Sigmoid colon (tissue), 7 donors: ENCODE results near the gene CITED2. TPM values are rescaled to one million over a fixed set of nuclear protein-coding genes. Genes with fewer than 3 reads are reported as not detected.
A peak's percentile ranks its signal among the peaks of the same experiment; 100 is the strongest.

Experiments
- DNase-seq: peaks from one replicate; pipeline ENCODE4 v3.0.0-alpha.2; 2019
- H3K27ac ChIP-seq, 4 donors: fragments of 200-600 bp; sonication (generic); one replicate each; pipeline ENCODE4 v1.5.1; 2016 to 2019; ENCODE audit warnings: mild to moderate bottlenecking in 1 of 4
- H3K27me3 ChIP-seq, 3 donors: fragments of 200-600 bp; sonication (generic); one replicate each; pipeline ENCODE4 v1.5.1; 2019; ENCODE audit warnings: mild to moderate bottlenecking in 1 of 3
- H3K36me3 ChIP-seq, 4 donors: fragments of 200-600 bp; sonication (generic); one replicate each; pipeline ENCODE4 v1.5.1; 2016 to 2019
- H3K4me1 ChIP-seq, 4 donors: fragments of 200-600 bp; sonication (generic); one replicate each; pipeline ENCODE4 v1.5.1; 2017 to 2019
- H3K4me3 ChIP-seq, 4 donors: fragments of 200-600 bp; sonication (generic); one replicate each; pipeline ENCODE4 v1.5.1; 2017 to 2019; ENCODE audit warnings: mild to moderate bottlenecking in 2 of 4, moderate library complexity in 1 of 4
- H3K9me3 ChIP-seq, 4 donors: fragments of 200-600 bp in 3 of 4; sonication (generic) in 3 of 4; one replicate each; pipeline versions ENCODE4 v1.5.1 to v1.6.1; 2013 to 2019
- EP300 ChIP-seq, 4 donors: sonication (generic); formaldehyde crosslinking; IDR thresholded peaks; one replicate each; pipeline ENCODE4 v1.6.1; 2017; ENCODE audit warnings: antibody characterized with exemption in 4 of 4
- POLR2A ChIP-seq, 2 donors: fragments of 450-650 bp; IDR thresholded peaks; one replicate each; pipeline ENCODE4 v1.6.1; 2016; ENCODE audit warnings: antibody characterized with exemption in 2 of 2, mild to moderate bottlenecking in 2 of 2, moderate library complexity in 2 of 2
- POLR2AphosphoS5 ChIP-seq, 4 donors: sonication (generic); formaldehyde crosslinking; IDR thresholded peaks; one replicate each; pipeline ENCODE4 v1.6.1; 2017; ENCODE audit warnings: antibody characterized with exemption in 4 of 4
- WGBS, 2 donors: extraction: QIAGEN DNeasy Blood & Tissue Kit; methylation state at CpG; one replicate each; pipeline ENCODE4 v1.1.7; 2013; 5-methylcytosine and 5-hydroxymethylcytosine counted together
- intact Hi-C: fragments of 100-400 bp; cut with DNase I; formaldehyde crosslinking; loops from one replicate; pipeline ENCODE4 v1.15.1; 2023
- polyA plus RNA-seq, 3 donors: library from polyadenylated mRNA; stranded (reverse); fragments of 200-250 nt; gene quantifications; one replicate each; pipeline ENCODE4 v1.2.3, GENCODE V29; 2013
- total RNA-seq, 4 donors: library from RNA; depleted of rRNA; stranded (reverse); fragments of >200 nt; gene quantifications; one replicate each; pipeline ENCODE4 v1.1.0, GENCODE V29; 2016
- TF ChIP-seq, protein P1 (sequence below), 4 experiments: fragments of 450-650 bp in 3 of 4; fragments of 200-600 bp in 1 of 4; IDR thresholded peaks; one replicate each; pipeline ENCODE4 v1.5.1; 2016 to 2019; ENCODE audit warnings: antibody characterized with exemption in 4 of 4, mild to moderate bottlenecking in 3 of 4, moderate library complexity in 2 of 4
- donor health status: healthy with polysubstance abuse.
- donor health status: Bipolar disorder and iron deficiency.
- donor health status: healthy.

CITED2 gene
- total and polyA plus RNA-seq, 7 donors, result 26.4 to 182 (median 71.7) TPM

DNA sequence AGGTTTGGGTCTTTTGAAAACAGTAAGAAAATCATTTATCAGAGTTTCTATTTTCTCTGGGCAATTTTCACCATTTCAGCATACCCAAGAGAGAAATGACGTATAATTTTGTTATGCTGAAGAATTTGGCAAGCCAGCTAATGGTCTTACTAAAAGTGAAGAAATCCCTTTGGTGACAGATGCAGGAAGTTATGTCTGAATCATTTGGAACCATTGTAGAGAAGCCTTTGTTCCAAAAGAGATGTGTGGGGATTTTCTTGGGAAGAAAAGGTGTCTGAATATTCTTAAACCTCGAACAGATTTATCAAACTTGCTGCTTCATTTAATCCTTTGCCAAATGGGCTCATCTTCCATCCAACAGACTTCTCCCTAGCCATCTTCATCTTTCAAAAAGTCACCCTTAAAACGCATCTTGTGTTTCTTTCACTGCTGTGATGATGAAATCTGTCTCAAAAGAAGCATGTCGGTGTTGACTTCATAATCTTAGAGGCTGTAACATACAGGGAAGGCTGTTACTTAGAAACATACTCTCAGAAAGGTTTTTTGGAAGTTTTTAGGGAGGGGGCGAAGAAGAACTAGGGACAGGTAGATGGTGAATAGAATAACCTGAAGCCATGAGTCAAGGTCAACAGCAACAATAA, 39.5 kb downstream of the CITED2 start:
- DNase-seq, result no peak
- 83 to 84% methylated on average over 5 of the region's 5 CpGs for WGBS, 2 donors
- peak overlapping the region in 3 of 4 donors; percentile 30 to 66 (median 53) for H3K27ac ChIP-seq
- peaks cover 0 to 11% (median 7%) of the 10 kb centered on the region in 4 donors for H3K4me1 ChIP-seq
- no peaks in the 10 kb centered on the region for H3K9me3 ChIP-seq
- no peak overlapping the region for H3K4me3 ChIP-seq
- intact Hi-C loops, result no loop called here
- TF ChIP-seq POLR2A (IDR thresholded peaks at IDR 0.05) (no peak), POLR2AphosphoS5 (IDR thresholded peaks at IDR 0.05) (peak; percentile 25 to 65 (median 42))
- no peaks in the 10 kb centered on the region for H3K27me3 ChIP-seq
- H3K36me3 ChIP-seq, result no peaks in the 10 kb centered on the region

DNA sequence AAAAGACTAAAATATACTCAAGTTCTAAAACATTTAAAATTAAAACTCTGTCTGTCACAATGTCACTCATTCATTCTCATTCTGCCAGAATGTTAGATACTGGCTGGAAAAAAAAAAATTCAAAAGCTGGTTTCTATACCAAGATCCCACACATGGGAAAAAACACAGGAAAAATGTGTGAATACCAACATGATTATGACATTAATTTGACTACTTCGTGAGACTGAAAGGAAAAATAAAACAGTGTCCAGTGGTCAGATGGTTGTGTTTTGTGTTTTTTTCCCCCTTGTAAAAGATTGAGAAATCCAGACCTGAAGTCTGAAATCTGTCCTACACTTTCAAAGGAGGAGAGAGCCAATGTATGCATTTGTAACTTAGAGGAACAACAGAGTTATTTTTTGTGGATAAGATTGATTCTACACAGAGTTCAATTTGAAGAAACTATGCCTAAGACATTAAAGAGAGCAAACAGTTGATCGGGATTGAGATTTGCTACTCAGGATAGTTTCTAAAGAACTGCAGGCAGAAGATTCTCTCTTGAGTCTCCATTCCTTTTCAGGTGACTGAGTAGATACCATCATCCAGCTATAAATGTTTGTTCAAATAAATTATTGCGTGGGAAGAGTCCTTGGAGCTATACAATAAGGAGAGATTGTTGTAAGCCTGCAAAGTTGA, 43.5 kb downstream of the CITED2 start:
- H3K9me3 ChIP-seq, result no peaks in the 10 kb centered on the region
- TF ChIP-seq POLR2A (IDR thresholded peaks at IDR 0.05), result no peak
- TF ChIP-seq, protein P1, sequence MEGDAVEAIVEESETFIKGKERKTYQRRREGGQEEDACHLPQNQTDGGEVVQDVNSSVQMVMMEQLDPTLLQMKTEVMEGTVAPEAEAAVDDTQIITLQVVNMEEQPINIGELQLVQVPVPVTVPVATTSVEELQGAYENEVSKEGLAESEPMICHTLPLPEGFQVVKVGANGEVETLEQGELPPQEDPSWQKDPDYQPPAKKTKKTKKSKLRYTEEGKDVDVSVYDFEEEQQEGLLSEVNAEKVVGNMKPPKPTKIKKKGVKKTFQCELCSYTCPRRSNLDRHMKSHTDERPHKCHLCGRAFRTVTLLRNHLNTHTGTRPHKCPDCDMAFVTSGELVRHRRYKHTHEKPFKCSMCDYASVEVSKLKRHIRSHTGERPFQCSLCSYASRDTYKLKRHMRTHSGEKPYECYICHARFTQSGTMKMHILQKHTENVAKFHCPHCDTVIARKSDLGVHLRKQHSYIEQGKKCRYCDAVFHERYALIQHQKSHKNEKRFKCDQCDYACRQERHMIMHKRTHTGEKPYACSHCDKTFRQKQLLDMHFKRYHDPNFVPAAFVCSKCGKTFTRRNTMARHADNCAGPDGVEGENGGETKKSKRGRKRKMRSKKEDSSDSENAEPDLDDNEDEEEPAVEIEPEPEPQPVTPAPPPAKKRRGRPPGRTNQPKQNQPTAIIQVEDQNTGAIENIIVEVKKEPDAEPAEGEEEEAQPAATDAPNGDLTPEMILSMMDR (IDR thresholded peaks at IDR 0.05), result no peak
- H3K4me3 ChIP-seq, result no peak overlapping the region
- no peaks in the 10 kb centered on the region for H3K36me3 ChIP-seq
- 47 to 65% methylated on average over 3 of the region's 3 CpGs for WGBS, 2 donors
- no peak for DNase-seq
- H3K27ac ChIP-seq, result no peak overlapping the region
- H3K4me1 ChIP-seq, result no peaks in the 10 kb centered on the region
- no peaks in the 10 kb centered on the region for H3K27me3 ChIP-seq
- intact Hi-C loops, result no loop called here

DNA sequence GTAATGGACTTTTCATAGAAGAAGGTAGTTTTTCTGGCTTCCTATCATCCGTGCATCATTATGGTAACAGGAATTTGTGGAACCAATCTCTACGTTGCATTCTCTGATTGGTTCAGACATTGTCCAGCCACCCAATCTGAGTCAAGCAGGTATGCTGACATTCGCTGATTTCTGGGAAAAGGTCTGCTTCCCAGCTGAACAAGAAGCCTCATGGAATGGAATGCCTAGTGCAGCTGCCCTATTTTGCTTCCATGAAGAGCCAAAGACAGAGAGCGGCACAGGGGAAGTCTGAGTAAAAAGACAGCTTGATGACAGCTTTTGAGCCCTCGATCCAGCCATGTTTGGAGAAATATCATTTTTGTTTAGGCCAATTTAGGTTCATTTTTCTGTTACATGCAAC, 44.1 kb downstream of the CITED2 start:
- WGBS, 2 donors, result 87 to 94% methylated on average over 5 of the region's 5 CpGs
- no peak for DNase-seq
- TF ChIP-seq POLR2A (IDR thresholded peaks at IDR 0.05), result no peak
- TF ChIP-seq EP300 (IDR thresholded peaks at IDR 0.05), result no peak
- TF ChIP-seq, protein P1 (IDR thresholded peaks at IDR 0.05), result no peak
- no peak for TF ChIP-seq POLR2AphosphoS5 (IDR thresholded peaks at IDR 0.05)
- Histone ChIP-seq H3K27ac (no peak overlapping the region), H3K4me3 (no peak overlapping the region), H3K27me3 (no peaks in the 10 kb centered on the region), H3K36me3 (no peaks in the 10 kb centered on the region), H3K9me3 (no peaks in the 10 kb centered on the region), H3K4me1 (no peaks in the 10 kb centered on the region)
- intact Hi-C loops, result no loop called here

GRCh38 chr6:139329224-139329623, 45.2 kb downstream of the CITED2 start:
- Histone ChIP-seq H3K4me3 (no peak overlapping the region), H3K36me3 (no peaks in the 10 kb centered on the region), H3K9me3 (no peaks in the 10 kb centered on the region), H3K4me1 (peaks cover 0 to 5% (median 0%) of the 10 kb centered on the region in 4 donors), H3K27me3 (no peaks in the 10 kb centered on the region), H3K27ac (no peak overlapping the region)
- intact Hi-C loops, result no loop called here
- 96 to 99% methylated on average over 3 of the region's 3 CpGs for WGBS, 2 donors
- DNase-seq, result no peak
- no peak for TF ChIP-seq POLR2AphosphoS5 (IDR thresholded peaks at IDR 0.05)
- TF ChIP-seq, protein P1 (IDR thresholded peaks at IDR 0.05), result no peak
- no peak for TF ChIP-seq POLR2A (IDR thresholded peaks at IDR 0.05)
- no peak for TF ChIP-seq EP300 (IDR thresholded peaks at IDR 0.05)

GRCh38 chr6:139327038-139327437, 47.4 kb downstream of the CITED2 start:
- H3K4me1 ChIP-seq, result peaks cover 0 to 5% (median 0%) of the 10 kb centered on the region in 4 donors
- no peaks in the 10 kb centered on the region for H3K36me3 ChIP-seq
- no peak for DNase-seq
- no peaks in the 10 kb centered on the region for H3K9me3 ChIP-seq
- TF ChIP-seq POLR2A (IDR thresholded peaks at IDR 0.05) (no peak), POLR2AphosphoS5 (IDR thresholded peaks at IDR 0.05) (no peak), EP300 (IDR thresholded peaks at IDR 0.05) (no peak)
- TF ChIP-seq, protein P1 (IDR thresholded peaks at IDR 0.05), result no peak
- intact Hi-C loops, result no loop called here
- H3K27me3 ChIP-seq, result no peaks in the 10 kb centered on the region
- H3K27ac ChIP-seq, result no peak overlapping the region
- H3K4me3 ChIP-seq, result no peak overlapping the region
- WGBS, 2 donors, result 88 to 95% methylated on average over 5 of the region's 5 CpGs
